OCI-LY1 (cell line): ENCODE results near the gene MARK3.

ENCODE experiments used
- EZH2 ChIP-seq: fragments of 200-600 bp; sonication (generic), shearing (Covaris generic); IDR thresholded peaks from 2 replicates; pipeline ENCODE4 v1.8.0; 2017; ENCODE audit warnings: borderline replicate concordance, mixed run types, mild to moderate bottlenecking, antibody characterized with exemption, low read length, moderate library complexity, mixed read lengths
- TF ChIP-seq, protein P1 (sequence below): fragments of 200-600 bp; sonication (generic), shearing (Covaris generic); IDR thresholded peaks from 2 replicates; pipeline ENCODE4 v1.5.1; 2017; ENCODE audit warnings: mild to moderate bottlenecking, antibody characterized with exemption, low read length, moderate library complexity, mixed read lengths

DNA sequence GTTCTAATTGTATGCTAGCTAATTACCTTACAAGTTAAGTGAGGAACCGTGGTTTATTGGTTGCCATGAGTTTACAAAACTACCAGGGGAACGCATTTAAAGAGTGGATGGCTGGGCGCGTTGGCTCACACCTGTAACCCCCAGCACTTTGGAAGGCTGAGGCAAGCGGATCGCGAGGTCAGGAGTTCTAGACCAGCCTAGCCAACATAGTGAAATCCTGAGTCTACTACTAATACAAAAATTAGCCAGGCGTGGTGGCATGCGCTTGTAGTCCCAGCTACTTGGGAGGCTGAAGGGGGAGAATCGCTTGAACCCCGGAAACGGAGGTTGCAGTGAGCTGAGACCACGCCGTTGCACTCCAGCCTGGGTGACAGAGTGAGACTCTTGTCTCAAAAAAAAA lies 49.0 kb upstream of the MARK3 start:
- TF ChIP-seq, protein P1, sequence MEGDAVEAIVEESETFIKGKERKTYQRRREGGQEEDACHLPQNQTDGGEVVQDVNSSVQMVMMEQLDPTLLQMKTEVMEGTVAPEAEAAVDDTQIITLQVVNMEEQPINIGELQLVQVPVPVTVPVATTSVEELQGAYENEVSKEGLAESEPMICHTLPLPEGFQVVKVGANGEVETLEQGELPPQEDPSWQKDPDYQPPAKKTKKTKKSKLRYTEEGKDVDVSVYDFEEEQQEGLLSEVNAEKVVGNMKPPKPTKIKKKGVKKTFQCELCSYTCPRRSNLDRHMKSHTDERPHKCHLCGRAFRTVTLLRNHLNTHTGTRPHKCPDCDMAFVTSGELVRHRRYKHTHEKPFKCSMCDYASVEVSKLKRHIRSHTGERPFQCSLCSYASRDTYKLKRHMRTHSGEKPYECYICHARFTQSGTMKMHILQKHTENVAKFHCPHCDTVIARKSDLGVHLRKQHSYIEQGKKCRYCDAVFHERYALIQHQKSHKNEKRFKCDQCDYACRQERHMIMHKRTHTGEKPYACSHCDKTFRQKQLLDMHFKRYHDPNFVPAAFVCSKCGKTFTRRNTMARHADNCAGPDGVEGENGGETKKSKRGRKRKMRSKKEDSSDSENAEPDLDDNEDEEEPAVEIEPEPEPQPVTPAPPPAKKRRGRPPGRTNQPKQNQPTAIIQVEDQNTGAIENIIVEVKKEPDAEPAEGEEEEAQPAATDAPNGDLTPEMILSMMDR = no peak
- no peak for TF ChIP-seq EZH2
